Sigmoid colon (tissue), 7 donors: ENCODE results near the gene REC114. TPM values are rescaled to one million over a fixed set of nuclear protein-coding genes. Genes with fewer than 3 reads are reported as not detected.

ENCODE experiments used
- DNase-seq: peaks from one replicate; pipeline ENCODE4 v3.0.0-alpha.2; 2019
- H3K27ac ChIP-seq, 4 donors: fragments of 200-600 bp; sonication (generic); one replicate each; pipeline ENCODE4 v1.5.1; 2016 to 2019; ENCODE audit warnings: mild to moderate bottlenecking in 1 of 4
- H3K27me3 ChIP-seq, 3 donors: fragments of 200-600 bp; sonication (generic); one replicate each; pipeline ENCODE4 v1.5.1; 2019; ENCODE audit warnings: mild to moderate bottlenecking in 1 of 3
- H3K36me3 ChIP-seq, 4 donors: fragments of 200-600 bp; sonication (generic); one replicate each; pipeline ENCODE4 v1.5.1; 2016 to 2019
- H3K4me1 ChIP-seq, 4 donors: fragments of 200-600 bp; sonication (generic); one replicate each; pipeline ENCODE4 v1.5.1; 2017 to 2019
- H3K4me3 ChIP-seq, 4 donors: fragments of 200-600 bp; sonication (generic); one replicate each; pipeline ENCODE4 v1.5.1; 2017 to 2019; ENCODE audit warnings: mild to moderate bottlenecking in 2 of 4, moderate library complexity in 1 of 4
- H3K9me3 ChIP-seq, 4 donors: fragments of 200-600 bp in 3 of 4; sonication (generic) in 3 of 4; one replicate each; pipeline versions ENCODE4 v1.5.1 to v1.6.1; 2013 to 2019
- EP300 ChIP-seq, 4 donors: sonication (generic); formaldehyde crosslinking; IDR thresholded peaks; one replicate each; pipeline ENCODE4 v1.6.1; 2017; ENCODE audit warnings: antibody characterized with exemption in 4 of 4
- POLR2A ChIP-seq, 2 donors: fragments of 450-650 bp; IDR thresholded peaks; one replicate each; pipeline ENCODE4 v1.6.1; 2016; ENCODE audit warnings: antibody characterized with exemption in 2 of 2, mild to moderate bottlenecking in 2 of 2, moderate library complexity in 2 of 2
- POLR2AphosphoS5 ChIP-seq, 4 donors: sonication (generic); formaldehyde crosslinking; IDR thresholded peaks; one replicate each; pipeline ENCODE4 v1.6.1; 2017; ENCODE audit warnings: antibody characterized with exemption in 4 of 4
- WGBS, 2 donors: extraction: QIAGEN DNeasy Blood & Tissue Kit; methylation state at CpG; one replicate each; pipeline ENCODE4 v1.1.7; 2013; 5-methylcytosine and 5-hydroxymethylcytosine counted together
- intact Hi-C: fragments of 100-400 bp; cut with DNase I; formaldehyde crosslinking; loops from one replicate; pipeline ENCODE4 v1.15.1; 2023
- polyA plus RNA-seq, 3 donors: library from polyadenylated mRNA; stranded (reverse); fragments of 200-250 nt; gene quantifications; one replicate each; pipeline ENCODE4 v1.2.3, GENCODE V29; 2013
- total RNA-seq, 4 donors: library from RNA; depleted of rRNA; stranded (reverse); fragments of >200 nt; gene quantifications; one replicate each; pipeline ENCODE4 v1.1.0, GENCODE V29; 2016
- TF ChIP-seq, protein P1 (sequence below), 4 experiments: fragments of 450-650 bp in 3 of 4; fragments of 200-600 bp in 1 of 4; IDR thresholded peaks; one replicate each; pipeline ENCODE4 v1.5.1; 2016 to 2019; ENCODE audit warnings: antibody characterized with exemption in 4 of 4, mild to moderate bottlenecking in 3 of 4, moderate library complexity in 2 of 4
- donor health status: healthy with polysubstance abuse.
- donor health status: Bipolar disorder and iron deficiency.
- donor health status: healthy.

The REC114 gene
- total and polyA plus RNA-seq, 7 donors: not detected

DNA sequence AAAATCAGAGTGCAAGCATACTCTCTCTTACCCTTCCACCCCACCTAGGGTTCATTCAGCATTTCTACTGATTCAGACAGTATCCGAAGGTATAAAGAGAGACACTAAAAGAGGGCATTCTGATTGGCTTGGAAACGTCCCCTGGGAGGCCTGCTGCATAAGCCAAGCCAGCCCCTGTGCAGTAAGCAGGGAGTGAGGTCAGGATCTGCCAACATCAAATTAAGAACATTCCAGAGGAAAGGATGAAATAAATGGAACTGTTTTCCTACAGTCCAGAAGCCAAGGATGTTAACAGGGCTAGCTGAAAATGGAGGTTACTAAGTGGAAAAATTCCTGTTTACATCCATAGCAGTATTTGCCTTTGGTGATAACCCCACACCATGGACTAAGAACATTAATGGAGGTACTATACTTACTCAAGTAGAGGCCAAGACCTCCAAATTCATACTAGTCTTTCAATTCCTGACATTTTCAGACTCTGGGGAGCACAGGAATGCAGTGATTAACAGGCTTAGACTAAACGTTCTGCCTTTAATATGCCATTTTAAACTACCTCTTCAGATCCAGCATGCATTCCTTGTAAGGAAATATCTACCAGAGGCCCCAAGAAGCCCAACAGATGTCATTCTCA lies 155.7 kb downstream of the REC114 start:
- intact Hi-C loops: no loop called here
- TF ChIP-seq POLR2AphosphoS5 (IDR thresholded peaks at IDR 0.05) (no peak), EP300 (IDR thresholded peaks at IDR 0.05) (no peak), POLR2A (IDR thresholded peaks at IDR 0.05) (no peak)
- TF ChIP-seq, protein P1, sequence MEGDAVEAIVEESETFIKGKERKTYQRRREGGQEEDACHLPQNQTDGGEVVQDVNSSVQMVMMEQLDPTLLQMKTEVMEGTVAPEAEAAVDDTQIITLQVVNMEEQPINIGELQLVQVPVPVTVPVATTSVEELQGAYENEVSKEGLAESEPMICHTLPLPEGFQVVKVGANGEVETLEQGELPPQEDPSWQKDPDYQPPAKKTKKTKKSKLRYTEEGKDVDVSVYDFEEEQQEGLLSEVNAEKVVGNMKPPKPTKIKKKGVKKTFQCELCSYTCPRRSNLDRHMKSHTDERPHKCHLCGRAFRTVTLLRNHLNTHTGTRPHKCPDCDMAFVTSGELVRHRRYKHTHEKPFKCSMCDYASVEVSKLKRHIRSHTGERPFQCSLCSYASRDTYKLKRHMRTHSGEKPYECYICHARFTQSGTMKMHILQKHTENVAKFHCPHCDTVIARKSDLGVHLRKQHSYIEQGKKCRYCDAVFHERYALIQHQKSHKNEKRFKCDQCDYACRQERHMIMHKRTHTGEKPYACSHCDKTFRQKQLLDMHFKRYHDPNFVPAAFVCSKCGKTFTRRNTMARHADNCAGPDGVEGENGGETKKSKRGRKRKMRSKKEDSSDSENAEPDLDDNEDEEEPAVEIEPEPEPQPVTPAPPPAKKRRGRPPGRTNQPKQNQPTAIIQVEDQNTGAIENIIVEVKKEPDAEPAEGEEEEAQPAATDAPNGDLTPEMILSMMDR (IDR thresholded peaks at IDR 0.05): no peak
- 71 to 74% methylated on average over 3 of the region's 3 CpGs for WGBS, 2 donors
- H3K4me3 ChIP-seq: no peak overlapping the region
- H3K27ac ChIP-seq: peak overlapping the region; percentile 39 to 89 (median 84)
- DNase-seq: no peak
- no peaks in the 10 kb centered on the region for H3K9me3 ChIP-seq
- no peaks in the 10 kb centered on the region for H3K27me3 ChIP-seq
- peaks cover 0 to 100% (median 100%) of the 10 kb centered on the region in 4 donors for H3K4me1 ChIP-seq
- H3K36me3 ChIP-seq: no peaks in the 10 kb centered on the region

DNA sequence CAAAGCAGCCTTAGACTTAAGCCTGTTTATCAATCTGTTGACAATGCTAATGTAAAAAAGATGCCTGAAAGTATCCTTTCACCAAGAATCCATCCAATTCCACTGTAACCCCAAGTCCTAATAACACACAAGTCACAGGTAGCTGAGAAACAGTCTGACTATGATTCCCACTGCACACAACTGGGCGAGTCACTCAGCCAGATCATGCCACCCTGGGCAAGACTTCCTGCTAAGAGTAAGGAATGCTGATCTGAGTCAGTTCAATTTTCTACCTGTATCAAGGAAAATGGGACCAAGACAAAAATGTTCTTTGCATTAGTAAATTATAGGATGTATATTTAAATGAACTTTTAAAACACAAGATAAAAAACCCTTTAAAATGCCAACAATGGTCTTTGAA lies 157.0 kb downstream of the REC114 start:
- intact Hi-C loops: loop anchor here (2.0 kb wide), 1 partner anchor 33 kb away; the partner anchor contains the start of gene NPTN
- peak overlapping the region; percentile 75 to 89 (median 84) for H3K27ac ChIP-seq
- no peak for TF ChIP-seq EP300 (IDR thresholded peaks at IDR 0.05)
- no peak for TF ChIP-seq POLR2A (IDR thresholded peaks at IDR 0.05)
- TF ChIP-seq, protein P1 (IDR thresholded peaks at IDR 0.05): no peak
- no peak for TF ChIP-seq POLR2AphosphoS5 (IDR thresholded peaks at IDR 0.05)
- 82 to 86% methylated on average over 1 of the region's 1 CpG for WGBS, 2 donors
- H3K36me3 ChIP-seq: no peaks in the 10 kb centered on the region
- no peak for DNase-seq
- no peaks in the 10 kb centered on the region for H3K9me3 ChIP-seq
- no peaks in the 10 kb centered on the region for H3K27me3 ChIP-seq
- H3K4me1 ChIP-seq: peaks cover 0 to 100% (median 99%) of the 10 kb centered on the region in 4 donors
- no peak overlapping the region for H3K4me3 ChIP-seq

DNA sequence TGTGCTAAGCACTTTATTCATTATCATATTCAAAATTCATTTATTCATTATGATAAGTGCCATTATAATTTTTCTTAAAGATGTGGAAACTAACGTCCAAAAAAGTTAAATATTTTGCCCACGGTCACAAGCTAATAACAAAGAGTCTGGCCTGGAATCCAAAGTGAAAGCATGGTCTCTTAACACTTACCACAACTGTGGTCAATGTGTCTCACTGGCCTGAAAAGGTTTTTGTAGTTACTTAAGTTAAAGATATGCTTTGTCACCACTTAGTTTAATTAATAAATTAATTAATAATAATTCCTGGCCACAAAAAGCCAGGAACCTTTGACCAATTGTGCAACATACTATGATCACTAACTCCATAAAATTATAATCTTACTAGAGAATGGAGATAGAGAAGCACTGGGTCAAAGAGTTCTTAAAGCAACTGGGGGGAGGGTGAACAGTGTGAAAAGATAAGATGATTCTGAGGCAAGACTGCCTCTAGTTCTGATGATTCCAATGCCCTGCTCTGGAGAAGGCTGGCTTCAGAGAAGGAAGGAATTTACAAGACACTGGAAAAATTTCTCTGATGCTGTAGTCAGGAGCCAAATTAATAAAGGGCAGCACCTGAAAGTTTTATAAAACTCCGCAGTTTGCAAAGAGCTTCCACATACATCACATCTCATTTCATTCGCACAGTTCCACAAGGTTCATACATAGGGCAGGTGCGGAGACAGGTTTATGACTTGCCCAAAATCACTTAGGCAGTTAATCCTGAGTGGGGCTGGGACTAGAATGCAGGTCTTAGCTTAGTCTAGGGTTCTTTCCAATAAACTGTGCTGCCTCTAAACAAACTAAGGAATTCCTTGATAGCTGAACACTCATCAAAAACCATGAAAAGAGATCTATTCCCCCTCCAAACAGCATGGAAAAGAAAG lies 157.7 kb downstream of the REC114 start:
- H3K4me1 ChIP-seq: peaks cover 0 to 100% (median 99%) of the 10 kb centered on the region in 4 donors
- TF ChIP-seq POLR2AphosphoS5 (IDR thresholded peaks at IDR 0.05): no peak
- TF ChIP-seq POLR2A (IDR thresholded peaks at IDR 0.05): no peak
- TF ChIP-seq, protein P1 (IDR thresholded peaks at IDR 0.05): no peak
- TF ChIP-seq EP300 (IDR thresholded peaks at IDR 0.05): no peak
- H3K9me3 ChIP-seq: no peaks in the 10 kb centered on the region
- no peaks in the 10 kb centered on the region for H3K36me3 ChIP-seq
- H3K4me3 ChIP-seq: no peak overlapping the region
- intact Hi-C loops: loop anchor here (2.0 kb wide), 1 partner anchor 32 kb away; the partner anchor contains the start of gene NPTN
- DNase-seq: no peak
- WGBS, 2 donors: 92 to 93% methylated on average over 5 of the region's 5 CpGs
- peak overlapping the region; percentile 75 to 89 (median 84) for H3K27ac ChIP-seq
- H3K27me3 ChIP-seq: no peaks in the 10 kb centered on the region

DNA sequence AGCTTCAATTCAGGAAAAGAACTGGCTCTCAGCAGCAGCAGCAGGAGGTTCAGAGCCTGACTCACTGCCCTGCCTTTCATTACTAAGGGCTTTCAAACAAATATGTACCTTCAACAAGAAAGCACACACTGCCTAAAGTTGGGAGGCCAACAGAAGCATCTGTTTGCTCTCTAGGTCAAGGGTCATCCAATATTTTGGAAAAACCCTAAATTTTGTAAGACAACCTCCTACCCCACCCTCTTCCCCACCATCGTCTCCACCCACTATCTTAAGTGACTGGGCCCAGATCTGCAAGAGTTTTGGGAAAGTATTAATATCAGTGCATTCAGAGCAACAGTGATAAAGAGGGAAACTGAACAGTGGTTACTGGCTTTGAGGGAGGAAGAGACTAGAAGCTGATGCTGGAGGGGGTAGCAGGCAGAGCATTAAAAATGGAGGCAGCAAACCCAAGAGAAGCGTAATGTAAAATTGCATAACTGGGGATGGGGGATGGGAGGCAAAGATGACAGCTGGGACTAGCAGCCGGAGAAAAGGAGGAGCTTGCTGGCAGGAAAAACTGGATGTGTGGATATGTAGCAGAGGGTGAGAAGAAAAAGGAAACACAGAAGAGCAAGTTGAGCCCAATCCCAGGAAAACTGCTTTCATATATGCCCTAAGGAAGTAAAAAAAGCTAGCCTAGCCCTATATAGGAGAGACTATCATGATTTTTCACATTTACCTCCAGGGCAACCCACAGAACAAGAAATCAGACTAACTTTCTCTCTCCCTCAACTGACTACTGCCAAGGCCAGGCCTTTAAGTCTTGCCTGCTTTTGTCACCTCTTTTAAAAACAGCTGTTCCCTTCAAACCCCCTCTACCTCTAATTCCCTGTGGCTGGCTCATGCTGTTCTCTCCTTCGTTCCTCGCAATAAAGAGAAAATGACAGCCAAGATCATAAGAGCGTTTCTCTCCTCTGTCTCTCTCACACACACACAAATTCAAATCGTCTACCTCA lies 158.8 kb downstream of the REC114 start:
- peak in 2 of 4 donors; percentile 10 to 45 for TF ChIP-seq POLR2AphosphoS5 (IDR thresholded peaks at IDR 0.05)
- TF ChIP-seq EP300 (IDR thresholded peaks at IDR 0.05): peak in 1 of 4 donors; percentile 25
- no peak for TF ChIP-seq POLR2A (IDR thresholded peaks at IDR 0.05)
- Histone ChIP-seq H3K27ac (peak overlapping the region; percentile 75 to 89 (median 84)), H3K4me3 (no peak overlapping the region), H3K9me3 (no peaks in the 10 kb centered on the region), H3K36me3 (no peaks in the 10 kb centered on the region), H3K27me3 (no peaks in the 10 kb centered on the region), H3K4me1 (peaks cover 0 to 100% (median 98%) of the 10 kb centered on the region in 4 donors)
- intact Hi-C loops: loop anchor here (2.0 kb wide), 1 partner anchor 31 kb away; the partner anchor contains the start of gene NPTN
- DNase-seq: peak; percentile 89
- 46 to 53% methylated on average over 7 of the region's 7 CpGs for WGBS, 2 donors
